SU-DHL-6 (cell line): Measurements from ENCODE around the gene TMEM127.
"Not testable (repeated sequence)": the region's sequence is repeated elsewhere in the genome, so short reads cannot be mapped to it uniquely, and the experiment has no call there.

Experiments used
- EZH2phosphoT487 ChIP-seq: fragments of 200-600 bp; sonication (generic), shearing (Covaris generic); conservative IDR thresholded peaks from 2 replicates; pipeline ENCODE4 v1.6.1; 2018; ENCODE audit warnings: mild to moderate bottlenecking, antibody characterized with exemption, low read length, moderate library complexity, mixed read lengths
- TF ChIP-seq, protein P1 (sequence below): fragments of 200-600 bp; sonication (generic); IDR thresholded peaks from one replicate; pipeline ENCODE4 v1.5.1; 2017; ENCODE audit warnings: antibody characterized with exemption, mild to moderate bottlenecking, low read length, moderate library complexity; ENCODE audit not compliant: insufficient read depth, poor library complexity, severe bottlenecking

DNA sequence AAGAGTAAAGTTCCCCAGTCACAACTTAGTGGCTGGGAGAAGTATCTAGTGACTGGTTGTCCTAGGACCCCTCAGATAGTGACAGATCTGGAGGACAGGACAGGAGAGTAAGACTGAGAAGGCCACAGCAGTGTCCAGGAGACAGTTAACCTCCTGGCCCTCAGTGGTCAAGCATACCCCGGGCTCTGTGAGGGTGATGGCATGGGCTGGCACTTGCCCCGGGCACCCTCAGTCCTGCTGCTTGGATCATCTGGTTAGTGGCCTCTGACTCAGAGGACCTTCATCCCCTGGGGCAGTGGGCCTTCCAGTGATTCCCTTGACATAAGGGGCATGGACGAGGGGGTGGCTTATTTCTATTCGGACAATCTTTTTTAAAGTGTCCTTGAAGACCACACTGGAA, 45.8 kb downstream of the TMEM127 start:
- TF ChIP-seq, protein P1, sequence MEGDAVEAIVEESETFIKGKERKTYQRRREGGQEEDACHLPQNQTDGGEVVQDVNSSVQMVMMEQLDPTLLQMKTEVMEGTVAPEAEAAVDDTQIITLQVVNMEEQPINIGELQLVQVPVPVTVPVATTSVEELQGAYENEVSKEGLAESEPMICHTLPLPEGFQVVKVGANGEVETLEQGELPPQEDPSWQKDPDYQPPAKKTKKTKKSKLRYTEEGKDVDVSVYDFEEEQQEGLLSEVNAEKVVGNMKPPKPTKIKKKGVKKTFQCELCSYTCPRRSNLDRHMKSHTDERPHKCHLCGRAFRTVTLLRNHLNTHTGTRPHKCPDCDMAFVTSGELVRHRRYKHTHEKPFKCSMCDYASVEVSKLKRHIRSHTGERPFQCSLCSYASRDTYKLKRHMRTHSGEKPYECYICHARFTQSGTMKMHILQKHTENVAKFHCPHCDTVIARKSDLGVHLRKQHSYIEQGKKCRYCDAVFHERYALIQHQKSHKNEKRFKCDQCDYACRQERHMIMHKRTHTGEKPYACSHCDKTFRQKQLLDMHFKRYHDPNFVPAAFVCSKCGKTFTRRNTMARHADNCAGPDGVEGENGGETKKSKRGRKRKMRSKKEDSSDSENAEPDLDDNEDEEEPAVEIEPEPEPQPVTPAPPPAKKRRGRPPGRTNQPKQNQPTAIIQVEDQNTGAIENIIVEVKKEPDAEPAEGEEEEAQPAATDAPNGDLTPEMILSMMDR, result not testable (repeated sequence)
- TF ChIP-seq EZH2phosphoT487, result not testable (repeated sequence)
